Measurements from ENCODE around the gene SLC66A3.

Gene SLC66A3

GRCh38 chr2:11155381-11156035 lies at the start of gene SLC66A3:
TSS of gene SLC66A3 (plus strand) at chr2:11155467. CDS start at chr2:11155547, 80 bp downstream.
- peak; percentile 89 for DNase-seq

GRCh38 chr2:11109002-11109401 lies 46.3 kb upstream of the SLC66A3 start:
- DNase-seq, result no peak

- DNase-seq, result no peak
Observed at GRCh38 chr2:11112870-11113428, 42.3 kb upstream of the SLC66A3 start.

- DNase-seq, result no peak
Observed at GRCh38 chr2:11117776-11118175, 37.5 kb upstream of the SLC66A3 start.

- no peak for DNase-seq
Observed at GRCh38 chr2:11118761-11119160, 36.5 kb upstream of the SLC66A3 start.

GRCh38 chr2:11121099-11121822 lies 34.0 kb upstream of the SLC66A3 start:
- DNase-seq, result no peak

GRCh38 chr2:11121823-11122155 lies 33.5 kb upstream of the SLC66A3 start:
- DNase-seq, result no peak

- no peak for DNase-seq
Observed at GRCh38 chr2:11122380-11122779, 32.9 kb upstream of the SLC66A3 start.

GRCh38 chr2:11123001-11123809 lies 32.1 kb upstream of the SLC66A3 start:
- peak; percentile 39 for DNase-seq

- DNase-seq, result peak; percentile 88
Observed at GRCh38 chr2:11123856-11124759, 31.2 kb upstream of the SLC66A3 start.

GRCh38 chr2:11124760-11125068 lies 30.6 kb upstream of the SLC66A3 start:
- DNase-seq, result no peak

GRCh38 chr2:11127761-11128160 lies 27.5 kb upstream of the SLC66A3 start:
- DNase-seq, result no peak

- no peak for DNase-seq
Observed at GRCh38 chr2:11128243-11128951, 26.9 kb upstream of the SLC66A3 start.

GRCh38 chr2:11129598-11130449 lies 25.4 kb upstream of the SLC66A3 start:
- DNase-seq, result no peak

- DNase-seq, result no peak
Observed at GRCh38 chr2:11131166-11131920, 23.9 kb upstream of the SLC66A3 start.

- DNase-seq, result no peak
Observed at GRCh38 chr2:11132036-11132671, 23.1 kb upstream of the SLC66A3 start.

GRCh38 chr2:11133238-11133935 lies 21.9 kb upstream of the SLC66A3 start:
- DNase-seq, result no peak

GRCh38 chr2:11133936-11134320 lies 21.3 kb upstream of the SLC66A3 start:
- no peak for DNase-seq

GRCh38 chr2:11134349-11134748 lies 20.9 kb upstream of the SLC66A3 start:
- DNase-seq, result no peak
